ENCODE measurements around the gene ACVR1. TPM values are rescaled to one million over a fixed set of nuclear protein-coding genes. Genes with fewer than 3 reads are reported as not detected.

ACVR1 gene
- total and polyA plus RNA-seq, 2 donors (not counting 1 experiment from before 2014, with no cell fraction given): 42.9 to 72.1 TPM

DNA sequence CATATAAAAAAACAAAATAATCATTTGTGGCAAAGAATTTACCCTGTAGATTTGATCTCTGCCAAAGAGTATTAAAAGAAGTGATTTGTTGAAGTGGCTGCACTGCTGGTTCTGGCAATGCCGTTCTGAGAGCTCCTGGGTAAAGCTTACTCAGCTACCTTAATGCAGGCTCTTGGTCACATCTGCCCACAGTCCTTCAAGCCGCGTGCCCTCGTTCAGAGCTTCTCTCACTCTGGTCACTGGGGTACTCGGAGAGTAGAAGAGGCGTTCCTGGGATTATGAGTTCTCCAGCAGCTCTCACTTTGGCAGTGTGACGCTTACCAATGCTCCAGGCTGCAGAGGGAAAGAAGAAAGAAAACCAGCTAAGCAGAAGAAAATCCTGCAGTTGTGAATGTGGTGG, 57.9 kb downstream of the ACVR1 start:
- TF ChIP-seq, protein P1, sequence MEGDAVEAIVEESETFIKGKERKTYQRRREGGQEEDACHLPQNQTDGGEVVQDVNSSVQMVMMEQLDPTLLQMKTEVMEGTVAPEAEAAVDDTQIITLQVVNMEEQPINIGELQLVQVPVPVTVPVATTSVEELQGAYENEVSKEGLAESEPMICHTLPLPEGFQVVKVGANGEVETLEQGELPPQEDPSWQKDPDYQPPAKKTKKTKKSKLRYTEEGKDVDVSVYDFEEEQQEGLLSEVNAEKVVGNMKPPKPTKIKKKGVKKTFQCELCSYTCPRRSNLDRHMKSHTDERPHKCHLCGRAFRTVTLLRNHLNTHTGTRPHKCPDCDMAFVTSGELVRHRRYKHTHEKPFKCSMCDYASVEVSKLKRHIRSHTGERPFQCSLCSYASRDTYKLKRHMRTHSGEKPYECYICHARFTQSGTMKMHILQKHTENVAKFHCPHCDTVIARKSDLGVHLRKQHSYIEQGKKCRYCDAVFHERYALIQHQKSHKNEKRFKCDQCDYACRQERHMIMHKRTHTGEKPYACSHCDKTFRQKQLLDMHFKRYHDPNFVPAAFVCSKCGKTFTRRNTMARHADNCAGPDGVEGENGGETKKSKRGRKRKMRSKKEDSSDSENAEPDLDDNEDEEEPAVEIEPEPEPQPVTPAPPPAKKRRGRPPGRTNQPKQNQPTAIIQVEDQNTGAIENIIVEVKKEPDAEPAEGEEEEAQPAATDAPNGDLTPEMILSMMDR (conservative IDR thresholded peaks at IDR 0.05 in 1 of 2, IDR thresholded peaks at IDR 0.05 in 1 of 2; ENCODE audit: low read depth in 1 of 2, low read length in 2 of 2): no peak
- no peak for TF ChIP-seq EZH2 (IDR thresholded peaks at IDR 0.05; ENCODE audit: low read length, missing control alignments)
- peaks cover 5% of the 10 kb centered on the region for H3K36me3 ChIP-seq (ENCODE audit: control insufficient read depth, insufficient read depth, low read length)
- H2AFZ ChIP-seq (ENCODE audit: low read length): no peak overlapping the region
- no peak overlapping the region for H3K9ac ChIP-seq (ENCODE audit: insufficient read depth, low read length)
- peaks cover 1% of the 10 kb centered on the region for H3K79me2 ChIP-seq (ENCODE audit: control insufficient read depth, insufficient read depth, low read length)
- H3K4me1 ChIP-seq (ENCODE audit: control insufficient read depth, extremely low read depth, insufficient read depth, low read length): no peaks in the 10 kb centered on the region
- no peak overlapping the region for H3K4me2 ChIP-seq (ENCODE audit: extremely low read depth, insufficient read depth, low read length)
- H3K27me3 ChIP-seq (ENCODE audit: control insufficient read depth, insufficient read depth, low read length): no peaks in the 10 kb centered on the region
- H4K20me1 ChIP-seq (ENCODE audit: control insufficient read depth, extremely low read depth, insufficient read depth, low read length): no peaks in the 10 kb centered on the region
- no peaks in the 10 kb centered on the region for H3K9me3 ChIP-seq (ENCODE audit: control insufficient read depth, insufficient read depth, low read depth, low read length)
- no peak overlapping the region for H3K4me3 ChIP-seq (replicated peaks in 1 of 4; ENCODE audit: control extremely low read depth in 1 of 4, insufficient read depth in 1 of 4, low read depth in 3 of 4, low read length in 4 of 4)
- DNase-seq (ENCODE audit: low read depth in 2 of 2): no peak
- no peak overlapping the region for H3K27ac ChIP-seq (ENCODE audit: insufficient read depth, low read length)

DNA sequence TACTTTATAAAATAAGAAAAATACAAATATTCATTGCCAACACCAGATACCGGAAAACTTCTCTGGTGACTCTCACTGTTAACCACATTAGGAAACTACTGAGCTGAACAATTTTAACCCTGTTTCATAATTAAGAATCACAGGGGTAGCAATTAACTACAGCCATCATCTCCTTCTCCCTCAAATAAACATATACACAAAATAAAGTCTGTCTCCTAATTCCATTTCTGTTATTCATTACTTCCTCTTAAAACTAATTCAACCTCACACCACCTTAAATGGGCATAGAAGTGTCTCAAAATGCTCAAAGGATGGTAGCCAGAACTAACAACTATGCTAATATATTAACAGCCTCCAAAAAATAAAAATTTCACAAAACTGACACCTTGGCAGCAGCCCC, 60.7 kb downstream of the ACVR1 start:
- Histone ChIP-seq H3K4me2 (ENCODE audit: extremely low read depth, insufficient read depth, low read length) (no peak overlapping the region), H3K4me3 (replicated peaks in 1 of 4; ENCODE audit: control extremely low read depth in 1 of 4, insufficient read depth in 1 of 4, low read depth in 3 of 4, low read length in 4 of 4) (no peak overlapping the region), H3K79me2 (ENCODE audit: control insufficient read depth, insufficient read depth, low read length) (peaks cover 2% of the 10 kb centered on the region), H3K4me1 (ENCODE audit: control insufficient read depth, extremely low read depth, insufficient read depth, low read length) (peaks cover 4% of the 10 kb centered on the region), H2AFZ (ENCODE audit: low read length) (no peak overlapping the region), H3K36me3 (ENCODE audit: control insufficient read depth, insufficient read depth, low read length) (peaks cover 5% of the 10 kb centered on the region), H3K27me3 (ENCODE audit: control insufficient read depth, insufficient read depth, low read length) (no peaks in the 10 kb centered on the region), H3K9ac (ENCODE audit: insufficient read depth, low read length) (no peak overlapping the region), H3K9me3 (ENCODE audit: control insufficient read depth, insufficient read depth, low read depth, low read length) (no peaks in the 10 kb centered on the region), H3K27ac (ENCODE audit: insufficient read depth, low read length) (no peak overlapping the region), H4K20me1 (ENCODE audit: control insufficient read depth, extremely low read depth, insufficient read depth, low read length) (no peaks in the 10 kb centered on the region)
- TF ChIP-seq, protein P1 (conservative IDR thresholded peaks at IDR 0.05 in 1 of 2, IDR thresholded peaks at IDR 0.05 in 1 of 2; ENCODE audit: low read depth in 1 of 2, low read length in 2 of 2): no peak
- TF ChIP-seq EZH2 (IDR thresholded peaks at IDR 0.05; ENCODE audit: low read length, missing control alignments): no peak
- DNase-seq (ENCODE audit: low read depth in 2 of 2): peak in 1 of 2 donors; percentile 38

DNA sequence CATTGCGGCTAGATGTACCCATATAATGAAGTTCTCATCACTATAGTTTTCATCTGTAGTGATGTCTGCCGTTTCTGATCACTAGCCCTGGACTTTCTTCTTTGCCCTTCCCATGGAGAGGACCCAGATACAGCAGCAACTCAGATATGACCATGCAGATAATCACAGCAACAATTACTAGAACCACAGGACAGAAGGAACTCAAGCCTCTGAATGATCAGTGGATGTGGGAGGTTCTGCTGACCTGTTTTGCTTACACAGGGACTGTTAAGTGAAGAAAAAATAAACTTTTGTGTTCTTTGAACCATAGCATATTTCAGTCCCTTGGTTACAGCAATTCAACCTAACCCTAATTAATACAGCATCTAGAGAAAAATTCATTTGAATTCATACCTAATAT, 62.7 kb downstream of the ACVR1 start:
- DNase-seq (ENCODE audit: low read depth in 2 of 2): no peak
- H3K9ac ChIP-seq (ENCODE audit: insufficient read depth, low read length): no peak overlapping the region
- H3K4me3 ChIP-seq (replicated peaks in 1 of 4; ENCODE audit: control extremely low read depth in 1 of 4, insufficient read depth in 1 of 4, low read depth in 3 of 4, low read length in 4 of 4): no peak overlapping the region
- H3K79me2 ChIP-seq (ENCODE audit: control insufficient read depth, insufficient read depth, low read length): peaks cover 2% of the 10 kb centered on the region
- no peaks in the 10 kb centered on the region for H3K27me3 ChIP-seq (ENCODE audit: control insufficient read depth, insufficient read depth, low read length)
- no peak overlapping the region for H2AFZ ChIP-seq (ENCODE audit: low read length)
- TF ChIP-seq, protein P1 (conservative IDR thresholded peaks at IDR 0.05 in 1 of 2, IDR thresholded peaks at IDR 0.05 in 1 of 2; ENCODE audit: low read depth in 1 of 2, low read length in 2 of 2): no peak
- no peak for TF ChIP-seq EZH2 (IDR thresholded peaks at IDR 0.05; ENCODE audit: low read length, missing control alignments)
- no peaks in the 10 kb centered on the region for H4K20me1 ChIP-seq (ENCODE audit: control insufficient read depth, extremely low read depth, insufficient read depth, low read length)
- H3K36me3 ChIP-seq (ENCODE audit: control insufficient read depth, insufficient read depth, low read length): peaks cover 5% of the 10 kb centered on the region
- no peak overlapping the region for H3K4me2 ChIP-seq (ENCODE audit: extremely low read depth, insufficient read depth, low read length)
- no peaks in the 10 kb centered on the region for H3K9me3 ChIP-seq (ENCODE audit: control insufficient read depth, insufficient read depth, low read depth, low read length)
- H3K4me1 ChIP-seq (ENCODE audit: control insufficient read depth, extremely low read depth, insufficient read depth, low read length): peaks cover 12% of the 10 kb centered on the region
- H3K27ac ChIP-seq (ENCODE audit: insufficient read depth, low read length): no peak overlapping the region
